Astrocyte of the hippocampus (primary cell): ENCODE data around the gene CAMKK1.
"Not testable (repeated sequence)": the region's sequence is repeated elsewhere in the genome, so short reads cannot be mapped to it uniquely, and the experiment has no call there.

Source experiments
- DNase-seq: peaks from one replicate; pipeline ENCODE4 v3.0.0; 2011; ENCODE audit warnings: low read depth, low spot score

Gene CAMKK1

DNA sequence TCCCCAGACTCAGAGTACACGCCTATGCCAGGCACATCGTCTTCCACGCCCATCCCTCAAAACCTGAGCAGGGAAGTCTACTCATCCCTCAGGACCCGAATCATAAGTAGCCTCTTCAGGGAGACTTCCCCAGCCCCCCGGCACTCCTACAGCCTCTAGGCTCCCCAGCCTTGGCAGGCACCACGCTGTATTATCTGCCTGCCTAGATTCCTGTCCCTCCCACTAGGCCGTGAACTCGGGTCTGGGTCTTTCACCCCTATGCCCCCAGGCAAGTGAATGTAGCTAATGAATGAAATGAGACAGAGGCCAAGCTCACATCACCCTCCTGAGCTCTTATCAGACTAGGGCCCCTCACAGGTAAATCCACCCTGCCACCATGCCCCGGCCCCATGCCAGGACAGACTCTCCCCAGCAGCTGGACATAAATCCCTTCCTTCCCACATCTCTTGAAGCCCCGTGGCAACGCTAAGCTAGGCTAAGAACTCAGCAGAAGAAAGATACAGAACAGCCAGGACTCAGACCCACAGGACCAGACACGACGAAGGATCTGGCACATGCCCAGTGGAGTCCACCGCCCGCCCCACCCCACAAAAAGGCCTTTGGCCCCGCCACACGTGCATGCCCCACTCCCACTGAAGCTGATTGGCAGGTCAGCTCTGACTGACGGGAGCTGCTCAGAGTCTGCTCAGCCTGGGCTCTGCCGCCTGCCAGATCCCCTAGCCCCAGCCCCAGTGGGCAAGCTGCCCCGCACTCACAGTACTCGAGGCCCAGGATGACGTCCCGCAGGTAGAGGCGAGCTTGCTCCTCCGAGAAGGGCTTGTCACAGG lies 13.0 kb downstream of the CAMKK1 start:
- DNase-seq, result no peak

GRCh38 chr17:3879186-3879585 lies 13.7 kb downstream of the CAMKK1 start:
- DNase-seq, result peak; percentile 74

DNA sequence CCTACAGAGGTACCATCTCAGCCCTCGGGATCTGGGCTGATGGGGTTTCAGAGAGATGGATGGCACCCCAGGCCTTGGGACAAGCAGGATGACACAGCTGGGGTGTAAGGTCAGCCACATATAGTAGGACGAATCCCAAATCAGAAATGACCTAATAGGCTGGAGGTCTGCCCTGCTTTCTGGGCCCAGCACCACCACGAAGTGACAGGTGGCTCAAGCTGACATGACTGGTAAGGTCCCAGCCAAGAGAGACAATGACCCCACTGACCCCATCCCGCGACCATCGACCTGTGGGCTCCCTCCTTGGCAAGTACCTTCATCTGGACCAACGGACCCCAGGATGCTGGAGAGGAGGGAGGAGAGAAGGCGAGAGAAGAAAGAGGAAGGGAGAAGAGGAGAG lies 15.6 kb downstream of the CAMKK1 start:
- no peak for DNase-seq

GRCh38 chr17:3875317-3875716 lies 17.5 kb downstream of the CAMKK1 start:
- no peak for DNase-seq

- no peak for DNase-seq
Measured at GRCh38 chr17:3873862-3874261, 19.0 kb downstream of the CAMKK1 start.

- DNase-seq, result peak; percentile 60
Measured at GRCh38 chr17:3870871-3871306, 22.0 kb downstream of the CAMKK1 start.

DNA sequence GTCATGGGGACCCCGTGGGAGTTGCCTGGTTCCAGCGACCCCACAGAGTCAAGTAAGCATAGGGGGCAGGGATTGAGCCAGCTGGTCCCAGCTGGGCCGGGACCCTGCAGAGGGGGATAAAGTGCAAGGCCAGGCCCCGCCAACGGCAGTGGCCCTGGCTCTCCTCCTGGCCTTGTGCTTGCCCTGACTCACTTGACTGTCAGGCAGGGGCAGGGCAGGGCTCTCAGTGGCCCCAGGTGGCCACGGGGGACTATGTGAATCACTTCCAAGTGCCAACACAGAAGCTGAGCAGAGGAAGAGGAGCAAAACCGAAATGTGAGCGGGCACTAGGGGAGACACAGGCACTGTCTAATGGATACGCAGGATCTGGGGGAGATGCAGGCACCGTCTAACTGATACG lies 25.2 kb downstream of the CAMKK1 start:
- DNase-seq, result no peak

GRCh38 chr17:3867106-3867505 lies 25.7 kb downstream of the CAMKK1 start:
- DNase-seq, result no peak

- DNase-seq, result no peak
Measured at GRCh38 chr17:3866276-3866675, 26.6 kb downstream of the CAMKK1 start.

GRCh38 chr17:3865176-3865575 lies 27.7 kb downstream of the CAMKK1 start:
- peak; percentile 64 for DNase-seq

GRCh38 chr17:3864534-3864933 lies 28.3 kb downstream of the CAMKK1 start:
- DNase-seq, result no peak

DNA sequence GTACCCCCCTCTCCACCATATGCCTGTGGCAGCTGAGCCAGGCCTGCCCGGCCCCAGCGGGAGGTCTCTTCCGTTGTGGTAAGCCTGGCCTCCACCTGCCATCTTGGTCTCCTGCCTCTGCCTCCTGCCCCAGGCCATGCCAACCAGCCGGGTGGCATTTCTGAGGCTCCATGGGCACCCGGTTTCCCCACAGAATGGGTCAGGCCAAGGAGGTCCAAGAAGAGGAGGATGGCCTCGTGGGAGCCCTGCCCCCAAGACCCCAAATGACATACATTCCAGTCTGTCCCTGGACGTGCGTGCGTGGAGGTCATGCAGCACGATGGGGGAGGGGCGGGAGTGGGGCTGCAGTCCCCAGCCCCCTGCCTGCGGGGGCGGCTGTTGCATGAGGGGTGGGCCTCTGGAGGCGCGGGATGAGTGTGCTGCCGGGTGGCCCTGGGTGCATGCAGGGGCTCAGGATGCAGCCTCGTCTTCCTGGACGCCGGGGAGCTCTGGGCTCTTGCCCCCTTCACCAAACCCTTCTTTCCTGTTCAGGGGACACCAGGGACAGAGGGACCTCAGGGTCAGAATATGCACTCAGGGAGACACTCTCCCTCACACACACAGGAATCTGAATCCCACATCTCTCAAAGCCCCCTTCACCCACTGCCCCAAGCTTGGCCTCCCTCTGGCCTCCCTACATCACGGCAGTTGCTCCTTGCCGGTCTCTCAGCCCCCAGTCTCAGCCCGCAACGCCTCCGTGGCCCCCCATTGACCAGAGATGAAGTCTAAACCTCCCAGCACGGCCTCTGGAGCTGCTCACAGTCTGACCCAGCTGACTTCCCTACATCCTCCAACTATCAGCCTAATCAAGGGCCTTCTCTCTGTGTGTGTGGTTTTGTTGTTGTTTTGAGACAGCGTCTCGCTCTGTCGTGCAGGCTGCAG lies 30.8 kb downstream of the CAMKK1 start:
- no peak for DNase-seq

DNA sequence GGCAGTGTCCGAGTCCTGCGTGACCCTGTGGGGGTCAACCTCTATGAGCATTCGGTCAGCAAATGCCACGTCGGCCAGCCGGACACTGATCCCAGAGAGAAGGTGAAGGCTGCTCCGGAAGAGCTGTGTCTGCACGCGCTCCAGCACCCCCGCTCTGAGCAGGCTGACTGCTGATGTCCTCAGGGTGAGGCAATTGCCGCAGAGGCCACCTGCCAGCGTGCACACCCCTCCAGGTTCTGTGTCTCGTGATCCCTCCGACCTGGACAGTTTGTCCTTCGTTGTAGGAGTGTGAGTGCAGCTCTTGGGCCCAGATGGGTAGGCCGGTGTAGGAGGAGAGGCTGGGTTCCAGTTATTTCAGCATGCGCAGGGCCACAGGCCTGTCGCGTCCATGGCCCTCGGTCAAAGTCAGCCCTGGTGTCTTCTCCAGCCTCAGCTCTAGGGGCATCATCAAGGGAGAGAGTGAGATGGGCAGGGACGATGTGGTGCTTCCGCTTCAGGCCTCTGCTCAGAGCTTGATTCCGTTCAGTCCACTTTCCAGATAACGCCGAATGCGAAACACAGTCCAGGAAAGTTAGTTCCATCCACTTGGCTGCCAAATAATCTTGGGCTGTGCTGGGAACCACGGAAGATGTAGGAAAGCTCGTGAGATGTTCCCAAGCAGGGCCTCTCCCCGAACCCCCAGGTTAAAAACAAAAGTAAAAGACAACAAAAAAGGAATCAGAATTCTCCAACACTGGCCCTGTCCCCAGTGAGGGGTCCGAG lies 31.7 kb downstream of the CAMKK1 start:
- no peak for DNase-seq

DNA sequence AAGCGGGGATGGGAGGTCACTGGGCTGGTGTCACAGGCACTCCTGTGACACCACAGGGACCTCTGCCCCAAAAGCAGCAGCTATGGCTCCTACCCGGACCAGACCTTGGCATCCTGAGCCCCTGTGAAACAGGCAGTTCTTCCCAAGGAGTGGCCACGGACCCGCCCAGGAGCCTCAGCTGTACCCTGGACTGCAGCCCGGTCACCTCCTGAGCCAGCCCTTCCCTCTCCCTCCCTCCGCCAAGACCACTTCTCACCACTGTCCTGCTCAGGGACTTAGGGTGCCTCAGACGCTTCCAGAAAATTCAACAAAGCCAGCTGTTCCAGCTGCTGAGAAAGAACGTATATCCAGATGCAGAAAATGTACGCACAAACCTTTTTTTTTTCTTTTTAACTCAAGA lies 32.9 kb downstream of the CAMKK1 start:
- no peak for DNase-seq

DNA sequence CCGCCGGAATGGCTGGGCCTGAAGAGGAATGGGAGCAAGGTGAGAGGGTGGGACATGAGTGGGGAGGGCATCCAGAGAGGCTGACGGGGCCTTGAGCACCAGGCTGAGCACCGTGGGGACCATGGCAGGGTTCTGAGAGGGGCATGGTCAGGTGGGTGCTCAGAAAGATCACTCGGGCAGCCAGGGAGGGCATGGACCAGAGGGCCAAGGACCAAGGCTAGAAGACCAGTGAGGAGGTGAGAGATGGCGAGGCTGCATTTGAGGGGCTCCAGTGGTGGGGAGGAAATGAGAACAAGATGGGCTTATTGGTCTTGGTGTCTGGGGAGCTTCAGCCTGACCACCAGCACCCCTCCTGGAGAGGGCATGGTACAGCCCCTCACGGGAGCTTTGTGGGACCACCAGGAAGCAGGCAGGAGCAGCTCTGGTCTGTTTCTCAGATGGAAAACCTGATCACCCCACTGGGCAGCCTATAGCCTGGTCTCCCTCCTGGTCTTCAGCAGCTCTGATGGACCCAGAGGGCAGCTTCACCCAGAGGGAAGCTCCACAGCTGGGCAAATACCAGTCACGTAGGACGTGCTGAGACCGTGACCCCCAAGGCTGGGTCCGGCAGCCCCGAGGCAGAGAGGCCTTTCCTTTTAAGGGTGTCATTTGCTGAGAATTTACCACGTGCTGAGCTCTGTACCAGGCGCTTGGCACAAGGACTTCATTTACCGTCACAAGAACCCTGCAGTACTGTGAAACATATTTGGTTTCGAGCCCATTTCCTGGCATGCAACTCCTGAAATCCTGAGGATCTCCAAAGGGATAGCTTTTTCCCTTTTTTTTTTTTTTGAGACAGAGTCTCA lies 35.4 kb downstream of the CAMKK1 start:
- DNase-seq, result no peak

DNA sequence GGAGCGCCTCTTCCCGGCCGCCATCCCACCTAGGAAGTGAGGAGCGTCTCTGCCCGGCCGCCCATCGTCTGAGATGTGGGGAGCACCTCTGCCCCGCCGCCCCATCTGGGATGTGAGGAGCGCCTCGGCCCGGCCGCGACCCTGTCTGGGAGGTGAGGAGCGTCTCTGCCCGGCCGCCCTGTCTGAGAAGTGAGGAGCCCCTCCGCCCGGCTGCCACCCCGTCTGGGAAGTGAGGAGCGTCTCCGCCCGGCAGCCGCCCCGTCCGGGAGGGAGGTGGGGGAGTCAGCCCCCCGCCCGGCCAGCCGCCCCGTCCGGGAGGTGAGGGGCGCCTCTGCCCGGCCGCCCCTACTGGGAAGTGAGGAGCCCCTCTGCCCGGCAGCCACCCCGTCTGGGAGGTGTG lies 38.6 kb downstream of the CAMKK1 start:
- DNase-seq, result not testable (repeated sequence)

DNA sequence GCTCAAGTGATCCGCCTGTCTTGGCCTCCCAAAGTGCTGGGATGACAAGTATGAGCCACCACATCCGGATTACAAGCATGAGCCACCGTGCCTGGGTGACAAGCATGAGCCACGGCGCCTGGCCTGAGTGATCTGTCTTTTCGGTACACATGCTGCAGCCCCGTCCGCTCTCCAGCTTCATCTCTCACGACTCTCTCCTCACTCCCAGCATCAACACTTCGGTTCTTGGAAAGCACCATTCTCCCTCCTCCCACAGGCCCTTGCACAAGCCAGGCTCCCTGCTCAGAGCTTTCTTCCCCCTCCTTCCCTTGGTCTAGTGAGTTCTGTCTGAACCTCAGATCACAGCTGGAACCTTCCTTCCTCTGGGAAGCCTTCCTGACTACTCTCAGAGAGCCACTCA lies 40.3 kb downstream of the CAMKK1 start:
- DNase-seq, result no peak

GRCh38 chr17:3851461-3852100 lies 41.3 kb downstream of the CAMKK1 start:
- DNase-seq, result no peak

DNA sequence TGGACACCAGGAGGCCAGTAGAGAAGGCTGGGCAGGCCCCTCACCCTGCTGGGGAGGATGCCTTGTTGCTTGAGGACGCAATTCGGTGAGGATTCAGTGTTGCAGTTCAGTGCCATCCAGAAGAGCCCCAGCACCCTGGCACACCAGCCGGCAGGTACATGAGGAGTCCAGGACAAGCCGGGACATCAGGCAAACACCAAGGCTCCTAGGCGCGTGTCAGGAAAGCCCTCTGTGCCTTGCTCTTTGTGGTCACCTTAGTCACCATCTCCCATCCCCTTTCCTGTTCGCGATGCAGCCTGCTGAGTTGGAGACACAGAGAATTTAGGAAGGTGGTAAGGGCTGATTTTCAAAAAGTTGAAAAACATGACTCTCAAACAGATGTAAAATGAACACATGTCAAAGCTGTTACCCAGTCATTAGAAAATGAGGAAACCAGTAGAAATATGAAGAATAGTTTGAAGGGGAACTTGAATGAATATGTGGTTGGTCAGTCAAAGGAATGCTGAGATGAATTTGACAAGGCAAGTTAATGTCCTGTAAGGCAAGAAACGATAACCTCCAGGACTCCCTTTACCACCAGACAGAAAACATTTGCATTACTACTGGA lies 44.5 kb downstream of the CAMKK1 start:
- DNase-seq, result no peak

DNA sequence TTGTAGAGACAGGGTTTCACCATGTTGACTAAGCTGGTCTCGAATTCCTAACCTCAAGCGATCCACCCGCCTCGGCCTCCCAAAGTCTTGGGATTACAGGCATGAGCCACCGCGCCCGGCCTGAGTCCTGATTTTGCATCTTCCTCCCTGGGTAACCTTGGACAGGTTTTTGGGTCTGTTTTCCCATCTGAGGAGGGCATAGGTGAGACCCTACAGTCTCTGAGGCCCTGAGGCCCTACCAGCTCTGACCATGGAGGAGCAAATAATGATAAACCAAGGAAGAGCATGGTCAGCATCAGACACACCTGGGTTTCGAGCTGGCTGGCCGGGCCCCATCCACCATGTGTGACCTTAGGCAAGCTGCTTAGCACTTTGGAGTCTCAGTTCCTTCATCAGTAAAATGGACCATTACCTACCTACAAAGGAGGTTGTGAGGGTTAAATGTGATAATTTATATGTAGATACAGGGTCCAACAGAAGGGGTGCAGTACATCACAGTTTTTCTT lies 45.6 kb downstream of the CAMKK1 start:
- no peak for DNase-seq
